Panc1 (cell line): ENCODE data around the gene PHIP.

ENCODE experiments used
- REST ChIP-seq, 2 experiments: IDR thresholded peaks; 2 replicates each; pipeline ENCODE4 v1.6.1; 2011 to 2012; ENCODE audit warnings: low read depth in 2 of 2, control low read depth in 1 of 2, low read length in 1 of 2, mild to moderate bottlenecking in 1 of 2, moderate library complexity in 1 of 2; ENCODE audit not compliant: insufficient read depth in 1 of 2
- TF ChIP-seq, protein P1 (sequence below): fragments of 450-650 bp; IDR thresholded peaks from 2 replicates; pipeline ENCODE4 v1.5.1; 2017; ENCODE audit warnings: mild to moderate bottlenecking

DNA sequence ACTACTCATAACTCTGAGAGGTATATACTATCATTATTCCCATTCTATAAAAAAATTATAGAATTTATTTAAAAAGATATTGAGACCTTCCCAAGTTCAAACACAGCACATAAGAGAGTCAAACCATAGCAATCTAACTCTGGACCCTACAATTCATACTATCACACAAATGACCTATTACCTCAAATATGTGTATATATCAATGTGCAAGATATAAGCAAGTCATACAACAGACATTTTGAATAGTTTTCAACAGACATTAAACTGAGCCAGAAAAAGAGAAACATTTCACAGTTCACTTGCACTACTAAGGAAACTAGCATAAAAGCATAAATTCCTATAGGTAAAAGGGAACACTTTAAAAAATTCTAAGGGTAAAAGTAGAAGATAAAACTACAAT is 11.7 kb downstream of the PHIP start:
- TF ChIP-seq, protein P1, sequence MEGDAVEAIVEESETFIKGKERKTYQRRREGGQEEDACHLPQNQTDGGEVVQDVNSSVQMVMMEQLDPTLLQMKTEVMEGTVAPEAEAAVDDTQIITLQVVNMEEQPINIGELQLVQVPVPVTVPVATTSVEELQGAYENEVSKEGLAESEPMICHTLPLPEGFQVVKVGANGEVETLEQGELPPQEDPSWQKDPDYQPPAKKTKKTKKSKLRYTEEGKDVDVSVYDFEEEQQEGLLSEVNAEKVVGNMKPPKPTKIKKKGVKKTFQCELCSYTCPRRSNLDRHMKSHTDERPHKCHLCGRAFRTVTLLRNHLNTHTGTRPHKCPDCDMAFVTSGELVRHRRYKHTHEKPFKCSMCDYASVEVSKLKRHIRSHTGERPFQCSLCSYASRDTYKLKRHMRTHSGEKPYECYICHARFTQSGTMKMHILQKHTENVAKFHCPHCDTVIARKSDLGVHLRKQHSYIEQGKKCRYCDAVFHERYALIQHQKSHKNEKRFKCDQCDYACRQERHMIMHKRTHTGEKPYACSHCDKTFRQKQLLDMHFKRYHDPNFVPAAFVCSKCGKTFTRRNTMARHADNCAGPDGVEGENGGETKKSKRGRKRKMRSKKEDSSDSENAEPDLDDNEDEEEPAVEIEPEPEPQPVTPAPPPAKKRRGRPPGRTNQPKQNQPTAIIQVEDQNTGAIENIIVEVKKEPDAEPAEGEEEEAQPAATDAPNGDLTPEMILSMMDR = no peak
- no peak for TF ChIP-seq REST (IDR thresholded peaks at IDR 0.05; ENCODE audit: insufficient read depth in 1 of 2, low read depth in 2 of 2, low read length in 1 of 2)
